Measurements from ENCODE around the gene CAP1. TPM values are rescaled to one million over a fixed set of nuclear protein-coding genes. Genes with fewer than 3 reads are reported as not detected.
A peak's percentile ranks its signal among the peaks of the same experiment; 100 is the strongest.

CAP1 gene
- total and polyA plus RNA-seq, 2 of the 13 experiments (the other 11 are each of a cell fraction or from before 2014, with no cell fraction given): 174 to 195 TPM

GRCh38 chr1:40092706-40093639 lies 52.4 kb downstream of the CAP1 start (continued):
- TF ChIP-seq ZBED4 (CRISPR knock-in tag; IDR thresholded peaks at IDR 0.05; ENCODE audit: borderline replicate concordance) (no peak), SOX5 (CRISPR knock-in tag; IDR thresholded peaks at IDR 0.05; ENCODE audit: borderline replicate concordance) (no peak), CEBPB (IDR thresholded peaks at IDR 0.05; ENCODE audit: borderline replicate concordance, low read depth, low read length) (0 out of 2 replicates have a peak, but pooled peaks have one; percentile 19), ARHGAP35 (CRISPR knock-in tag; IDR thresholded peaks at IDR 0.05; ENCODE audit: borderline replicate concordance) (no peak)

GRCh38 chr1:40094466-40095110 lies 54.1 kb downstream of the CAP1 start:
- no TSS peak for BruUV-seq (replicated peaks)
- CTCF ChIA-PET (ENCODE audit: low intra/inter-chr PET ratio, low total read pairs): no interaction called here
- no peak for FAIRE-seq
- TF ChIP-seq ZNF333 (CRISPR knock-in tag; IDR thresholded peaks at IDR 0.05; ENCODE audit: borderline replicate concordance): no peak
- no peak for TF ChIP-seq CC2D1A (CRISPR knock-in tag; IDR thresholded peaks at IDR 0.05)
- no peak for TF ChIP-seq ZNF101 (CRISPR knock-in tag; IDR thresholded peaks at IDR 0.05; ENCODE audit: borderline replicate concordance, low read depth)
- no peak for TF ChIP-seq ZNF563 (CRISPR knock-in tag; IDR thresholded peaks at IDR 0.05)
- TF ChIP-seq ZNF639 (CRISPR knock-in tag; conservative IDR thresholded peaks at IDR 0.05): no peak
- no peak for TF ChIP-seq ZNF18 (CRISPR knock-in tag; IDR thresholded peaks at IDR 0.05; ENCODE audit: insufficient replicate concordance)
- no peak for TF ChIP-seq SIX4 (CRISPR knock-in tag; IDR thresholded peaks at IDR 0.05)
- no peak for TF ChIP-seq HINFP (CRISPR knock-in tag; IDR thresholded peaks at IDR 0.05; ENCODE audit: low read depth)

More at GRCh38 chr1:40094466-40095110, 54.1 kb downstream of the CAP1 start:
- POLR2A ChIA-PET: no interaction called here
- WGBS (ENCODE audit: low lambda C conversion rate): 86% methylated on average over 4 of the region's 4 CpGs
- H3K9me3 ChIP-seq (ENCODE audit: low read length): no peaks in the 10 kb centered on the region
- no peak overlapping the region for H3K4me2 ChIP-seq (ENCODE audit: low read depth, low read length)
- DNase-seq (ENCODE audit: low spot score) (no peak), ATAC-seq (no peak)
- H3K79me2 ChIP-seq (ENCODE audit: insufficient read depth, low read length): peaks cover 13% of the 10 kb centered on the region
- H3K4me3 ChIP-seq (replicated peaks in 1 of 3; ENCODE audit: insufficient read depth in 1 of 3, low read depth in 2 of 3, low read length in 3 of 3): no peak overlapping the region
- intact Hi-C loops (cut with micrococcal nuclease; ENCODE audit: unreplicated experiment): no loop called here
- H4K20me1 ChIP-seq (ENCODE audit: insufficient read depth, low read length): no peaks in the 10 kb centered on the region
- in situ Hi-C loops (cut with HindIII; ENCODE audit: extremely low pct_ligation_motif_present, low pct_unique_long_range_greater_than_20kb): no loop called here
- peaks cover 37% of the 10 kb centered on the region for H3K4me1 ChIP-seq (ENCODE audit: insufficient read depth, low read length)
- H3K36me3 ChIP-seq (replicated peaks in 1 of 2; ENCODE audit: control insufficient read depth in 1 of 2, insufficient read depth in 2 of 2, low read length in 2 of 2): peaks cover 11 to 26% of the 10 kb centered on the region in 2 experiments
- H3K27me3 ChIP-seq (ENCODE audit: control insufficient read depth in 1 of 2, insufficient read depth in 2 of 2, low read length in 2 of 2): peaks cover 0 to 2% of the 10 kb centered on the region in 2 experiments; a peak in 1 of 5 replicates
- no peak overlapping the region for H2AFZ ChIP-seq (ENCODE audit: low read length)
- no peak overlapping the region for H3K9ac ChIP-seq (ENCODE audit: insufficient read depth, low read depth, low read length)
- H3K27ac ChIP-seq (ENCODE audit: extremely low read length, insufficient read depth, low read length): no peak overlapping the region
